NCI-H2107 treated with DMSO at 0.1 percent for 48 hours (cell line): Measurements from ENCODE around the gene TBC1D23.
A peak's percentile ranks its signal among the peaks of the same experiment; 100 is the strongest.
"Not testable (repeated sequence)": the region's sequence is repeated elsewhere in the genome, so short reads cannot be mapped to it uniquely, and the experiment has no call there.

ENCODE experiments used
- DNase-seq: peaks from one replicate; lab custom pipeline; 2025; ENCODE audit not compliant: unreplicated experiment; lab: John Stamatoyannopoulos, UW

Gene TBC1D23

GRCh38 chr3:100260685-100261484 lies at the start of gene TBC1D23:
TBC1D23 (plus strand) TSS chr3:100260992; CDS start chr3:100261019, 27 bp downstream.
- peak; percentile 97 for DNase-seq

- no peak for DNase-seq
Measured at GRCh38 chr3:100213891-100214573, 46.8 kb upstream of the TBC1D23 start.

- no peak for DNase-seq
Measured at GRCh38 chr3:100214574-100214964, 46.2 kb upstream of the TBC1D23 start.

GRCh38 chr3:100216713-100217112 lies 44.1 kb upstream of the TBC1D23 start:
- no peak for DNase-seq

- DNase-seq: no peak
Measured at GRCh38 chr3:100221159-100221558, 39.6 kb upstream of the TBC1D23 start.

GRCh38 chr3:100225193-100225592 lies 35.6 kb upstream of the TBC1D23 start:
- DNase-seq: no peak

GRCh38 chr3:100225883-100226282 lies 34.9 kb upstream of the TBC1D23 start:
- no peak for DNase-seq

GRCh38 chr3:100226712-100227429 lies 33.9 kb upstream of the TBC1D23 start:
- DNase-seq: no peak

- no peak for DNase-seq
Measured at GRCh38 chr3:100227511-100227921, 33.3 kb upstream of the TBC1D23 start.

GRCh38 chr3:100228247-100228646 lies 32.5 kb upstream of the TBC1D23 start:
- no peak for DNase-seq

- not testable (repeated sequence) for DNase-seq
Measured at GRCh38 chr3:100229188-100229587, 31.6 kb upstream of the TBC1D23 start.

- DNase-seq: no peak
Measured at GRCh38 chr3:100230710-100231109, 30.1 kb upstream of the TBC1D23 start.

GRCh38 chr3:100231668-100232067 lies 29.1 kb upstream of the TBC1D23 start:
- DNase-seq: no peak

GRCh38 chr3:100234364-100234763 lies 26.4 kb upstream of the TBC1D23 start:
- no peak for DNase-seq

GRCh38 chr3:100238599-100238998 lies 22.2 kb upstream of the TBC1D23 start:
- DNase-seq: no peak

- DNase-seq: not testable (repeated sequence)
Measured at GRCh38 chr3:100242471-100242870, 18.3 kb upstream of the TBC1D23 start.

GRCh38 chr3:100244264-100244663 lies 16.5 kb upstream of the TBC1D23 start:
- DNase-seq: no peak

- DNase-seq: no peak
Measured at GRCh38 chr3:100245136-100245535, 15.7 kb upstream of the TBC1D23 start.

- DNase-seq: no peak
Measured at GRCh38 chr3:100245927-100246326, 14.9 kb upstream of the TBC1D23 start.

GRCh38 chr3:100246999-100247398 lies 13.8 kb upstream of the TBC1D23 start:
- DNase-seq: no peak

- DNase-seq: no peak
Measured at GRCh38 chr3:100252001-100252400, 8.8 kb upstream of the TBC1D23 start.
